Measurements from ENCODE around the gene HEPH.
"Not testable (repeated sequence)": the region's sequence is repeated elsewhere in the genome, so short reads cannot be mapped to it uniquely, and the experiment has no call there.

The HEPH gene, protein sequence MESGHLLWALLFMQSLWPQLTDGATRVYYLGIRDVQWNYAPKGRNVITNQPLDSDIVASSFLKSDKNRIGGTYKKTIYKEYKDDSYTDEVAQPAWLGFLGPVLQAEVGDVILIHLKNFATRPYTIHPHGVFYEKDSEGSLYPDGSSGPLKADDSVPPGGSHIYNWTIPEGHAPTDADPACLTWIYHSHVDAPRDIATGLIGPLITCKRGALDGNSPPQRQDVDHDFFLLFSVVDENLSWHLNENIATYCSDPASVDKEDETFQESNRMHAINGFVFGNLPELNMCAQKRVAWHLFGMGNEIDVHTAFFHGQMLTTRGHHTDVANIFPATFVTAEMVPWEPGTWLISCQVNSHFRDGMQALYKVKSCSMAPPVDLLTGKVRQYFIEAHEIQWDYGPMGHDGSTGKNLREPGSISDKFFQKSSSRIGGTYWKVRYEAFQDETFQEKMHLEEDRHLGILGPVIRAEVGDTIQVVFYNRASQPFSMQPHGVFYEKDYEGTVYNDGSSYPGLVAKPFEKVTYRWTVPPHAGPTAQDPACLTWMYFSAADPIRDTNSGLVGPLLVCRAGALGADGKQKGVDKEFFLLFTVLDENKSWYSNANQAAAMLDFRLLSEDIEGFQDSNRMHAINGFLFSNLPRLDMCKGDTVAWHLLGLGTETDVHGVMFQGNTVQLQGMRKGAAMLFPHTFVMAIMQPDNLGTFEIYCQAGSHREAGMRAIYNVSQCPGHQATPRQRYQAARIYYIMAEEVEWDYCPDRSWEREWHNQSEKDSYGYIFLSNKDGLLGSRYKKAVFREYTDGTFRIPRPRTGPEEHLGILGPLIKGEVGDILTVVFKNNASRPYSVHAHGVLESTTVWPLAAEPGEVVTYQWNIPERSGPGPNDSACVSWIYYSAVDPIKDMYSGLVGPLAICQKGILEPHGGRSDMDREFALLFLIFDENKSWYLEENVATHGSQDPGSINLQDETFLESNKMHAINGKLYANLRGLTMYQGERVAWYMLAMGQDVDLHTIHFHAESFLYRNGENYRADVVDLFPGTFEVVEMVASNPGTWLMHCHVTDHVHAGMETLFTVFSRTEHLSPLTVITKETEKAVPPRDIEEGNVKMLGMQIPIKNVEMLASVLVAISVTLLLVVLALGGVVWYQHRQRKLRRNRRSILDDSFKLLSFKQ

DNA sequence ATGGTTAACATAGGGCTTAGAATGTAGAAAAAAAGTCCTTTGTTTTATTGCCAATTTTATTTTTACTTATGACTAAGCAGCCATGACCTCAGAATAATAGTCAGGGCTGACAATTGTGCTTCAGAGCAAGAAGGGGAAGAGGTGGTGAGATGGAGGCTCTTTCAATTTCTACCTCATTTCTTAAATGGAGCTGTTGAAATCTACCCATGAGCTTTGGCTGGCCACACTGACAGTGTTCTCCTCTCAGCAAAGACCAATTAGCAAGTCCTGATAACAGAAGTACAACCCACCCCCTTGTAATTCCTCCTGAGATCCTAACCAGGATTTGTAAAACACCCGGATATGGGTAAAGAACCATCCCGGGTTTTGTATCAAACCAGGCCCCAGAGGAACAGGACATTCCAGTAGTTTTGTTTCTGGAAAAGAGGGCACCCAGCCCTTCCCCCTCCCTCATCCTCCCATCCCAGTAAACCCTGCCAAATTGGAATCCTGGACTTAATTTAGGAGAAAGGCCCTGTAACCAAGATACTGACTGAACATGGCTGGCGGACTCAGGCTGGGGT lies at the start of gene HEPH:
HEPH (plus strand) TSS at position 399 of the 563 bp plus-strand sequence. CDS start 6,324 bp downstream, outside the sequence.
- DNase-seq (ENCODE audit: low read depth) = peak; percentile 22

DNA sequence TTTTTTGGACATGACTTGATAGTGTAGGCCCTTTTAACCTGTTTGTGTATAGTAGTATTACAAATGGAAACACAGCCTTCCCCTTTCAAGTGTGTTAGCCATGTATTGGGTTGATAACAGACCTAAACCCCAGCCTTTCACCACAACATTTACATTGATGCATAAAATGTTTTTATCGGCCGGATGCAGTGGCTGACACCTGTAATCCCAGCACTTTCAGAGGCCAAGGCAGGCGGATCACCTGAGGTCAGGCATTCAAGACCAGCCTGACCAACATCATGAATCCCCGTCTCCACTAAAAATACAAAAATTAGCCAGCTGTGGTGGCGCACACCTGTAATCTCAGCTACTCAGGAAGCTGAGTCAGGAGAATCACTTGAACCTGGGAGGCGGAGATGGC lies 45.3 kb upstream of the HEPH start:
- not testable (repeated sequence) for DNase-seq (ENCODE audit: low read depth)

DNA sequence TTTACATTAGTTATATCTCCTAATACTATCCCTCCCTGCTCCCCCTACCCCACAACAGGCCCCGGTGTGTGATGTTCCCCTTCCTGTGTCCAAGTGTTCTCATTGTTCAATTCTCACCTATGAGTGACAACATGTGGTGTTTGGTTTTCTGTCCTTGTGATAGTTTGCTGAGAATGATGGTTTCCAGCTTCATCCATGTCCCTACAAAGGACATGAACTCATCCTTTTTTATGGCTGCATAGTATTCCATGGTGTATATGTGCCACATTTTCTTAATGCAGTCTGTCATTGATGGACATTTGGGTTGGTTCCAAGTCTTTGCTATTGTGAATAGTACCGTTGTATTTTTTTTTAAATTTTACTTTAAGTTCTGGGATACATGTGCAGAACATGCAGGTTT lies 42.7 kb upstream of the HEPH start:
- DNase-seq (ENCODE audit: low read depth) = not testable (repeated sequence)

DNA sequence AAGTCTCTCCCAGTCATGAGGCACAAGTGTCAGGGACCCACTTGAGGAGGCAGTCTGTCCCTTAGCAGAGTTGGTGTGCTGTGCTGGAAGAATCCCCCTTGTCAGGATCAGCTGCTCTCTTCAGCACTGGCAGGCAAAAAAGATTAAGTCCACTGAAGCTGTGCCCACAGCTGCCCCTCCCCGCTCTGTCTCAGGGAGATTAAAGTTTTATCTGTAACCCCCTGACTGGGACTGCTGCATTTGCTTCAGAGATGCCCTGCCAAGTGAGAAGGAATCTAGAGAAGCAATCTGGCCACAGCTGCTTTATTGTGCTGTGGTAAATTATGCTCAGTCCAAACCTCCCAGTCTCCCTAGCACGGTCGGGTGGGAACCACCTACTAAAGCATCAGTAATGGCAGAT lies 37.4 kb upstream of the HEPH start:
- DNase-seq (ENCODE audit: low read depth) = no peak

DNA sequence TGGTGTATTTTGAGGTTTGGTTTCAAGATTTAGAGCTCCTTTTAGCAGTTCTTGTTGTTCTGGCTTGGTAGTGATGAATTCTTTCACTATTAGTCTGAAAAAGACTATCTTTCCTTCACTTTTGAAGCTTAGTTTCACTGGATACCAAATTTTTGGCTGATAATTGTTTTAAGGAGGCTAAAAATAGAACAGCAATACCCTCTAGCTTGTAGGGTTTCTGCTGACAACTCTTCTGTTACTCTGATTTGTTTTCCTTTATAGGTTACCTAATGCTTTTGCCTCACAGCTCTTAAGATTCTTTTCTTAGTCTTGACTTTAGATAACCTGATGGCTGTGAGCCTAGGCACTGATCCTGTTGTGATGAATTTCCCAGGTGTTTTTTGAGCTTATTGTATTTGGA lies 33.6 kb upstream of the HEPH start:
- DNase-seq (ENCODE audit: low read depth) = no peak

DNA sequence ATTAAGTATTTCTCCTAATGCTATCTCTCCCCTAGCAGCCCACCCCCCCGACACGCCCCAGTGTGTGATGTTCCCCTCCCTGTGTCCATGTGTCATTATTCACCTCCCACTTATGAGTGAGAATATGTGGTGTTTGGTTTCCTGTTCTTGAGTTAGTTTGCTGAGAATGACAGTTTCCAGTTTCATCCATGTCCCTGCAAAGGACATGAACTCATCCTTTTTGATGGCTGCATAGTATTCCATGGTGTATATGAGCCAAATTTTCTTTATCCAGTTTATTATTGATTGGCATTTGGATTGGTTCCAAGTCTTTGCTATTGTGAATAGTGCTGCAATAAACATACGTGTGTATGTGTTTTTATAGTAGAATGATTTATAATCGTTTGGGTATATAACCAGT lies 28.8 kb upstream of the HEPH start:
- DNase-seq (ENCODE audit: low read depth) = not testable (repeated sequence)

DNA sequence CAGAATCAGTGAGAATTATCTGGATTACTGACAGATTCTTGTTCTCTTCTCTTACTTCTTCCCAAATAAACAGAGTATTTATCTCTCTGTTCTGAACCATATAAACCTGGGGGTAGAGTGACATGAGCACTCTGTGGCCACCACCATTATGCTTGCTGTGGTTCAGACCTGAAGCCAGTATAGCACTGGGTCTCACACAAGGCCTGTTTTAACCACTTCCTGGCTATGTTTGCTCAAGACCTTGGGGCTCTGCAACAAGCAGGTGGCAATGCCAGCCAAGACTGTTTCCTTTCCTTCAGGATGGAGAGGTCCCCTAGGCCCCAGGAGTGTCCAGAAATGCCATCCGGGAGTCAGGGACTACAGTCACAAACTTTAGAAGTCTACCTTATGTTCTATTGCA lies 21.7 kb upstream of the HEPH start:
- no peak for DNase-seq (ENCODE audit: low read depth)

DNA sequence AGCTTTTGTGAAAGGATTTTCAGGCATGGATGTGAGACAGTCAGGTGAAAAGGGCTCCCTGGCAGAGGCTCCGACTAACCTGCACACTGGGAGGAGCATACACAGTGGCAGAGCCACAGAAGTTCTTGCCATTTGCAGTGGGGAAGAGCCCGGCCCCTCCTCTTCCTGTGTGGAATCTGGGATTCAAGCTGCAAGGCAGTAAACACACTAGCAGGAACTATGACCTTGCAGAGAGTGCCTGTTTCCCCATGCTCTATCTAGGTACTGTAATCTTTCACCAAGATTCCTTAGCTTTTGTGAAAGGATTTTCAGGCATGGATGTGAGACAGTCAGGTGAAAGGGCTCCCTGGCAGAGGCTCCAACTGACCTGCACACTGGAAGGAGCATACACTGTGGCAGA lies 19.8 kb upstream of the HEPH start:
- no peak for DNase-seq (ENCODE audit: low read depth)

DNA sequence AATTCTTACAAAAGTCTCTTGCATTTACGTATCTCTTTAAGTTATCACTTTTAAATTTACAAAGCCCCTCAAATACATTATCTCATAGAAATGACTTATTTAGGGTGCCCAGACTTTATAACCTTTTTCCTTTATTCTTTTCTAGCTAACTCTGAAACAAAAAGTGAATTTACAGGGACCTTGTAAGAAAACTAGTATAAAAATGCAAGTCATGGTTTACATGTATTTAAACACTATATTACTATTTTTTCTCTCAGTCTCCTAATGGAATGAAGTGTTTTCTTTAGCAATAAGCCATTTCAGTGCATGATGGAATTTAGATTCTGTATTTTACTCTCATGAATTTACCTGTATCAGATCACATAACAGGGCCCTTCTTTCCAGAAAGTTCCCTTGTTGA lies 14.5 kb upstream of the HEPH start:
- DNase-seq (ENCODE audit: low read depth) = no peak

DNA sequence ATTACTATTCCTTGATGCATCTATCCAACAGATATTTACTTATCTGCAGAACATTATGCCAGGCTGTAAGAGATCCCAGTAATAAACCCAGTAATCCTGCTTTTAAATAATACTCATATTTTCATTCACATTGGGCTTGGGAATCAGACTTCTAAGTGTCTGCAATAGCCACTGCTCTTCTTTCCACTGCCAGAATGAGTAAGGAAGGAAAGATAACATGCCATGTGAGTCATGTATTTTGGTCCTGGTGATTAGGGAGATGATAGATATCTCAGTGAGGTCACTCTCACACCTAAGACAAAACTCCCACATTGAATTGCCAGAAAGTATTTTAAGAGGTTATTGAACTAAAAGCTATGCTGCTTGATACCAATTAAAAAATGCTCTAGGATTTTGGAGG lies 13.9 kb upstream of the HEPH start:
- no peak for DNase-seq (ENCODE audit: low read depth)

DNA sequence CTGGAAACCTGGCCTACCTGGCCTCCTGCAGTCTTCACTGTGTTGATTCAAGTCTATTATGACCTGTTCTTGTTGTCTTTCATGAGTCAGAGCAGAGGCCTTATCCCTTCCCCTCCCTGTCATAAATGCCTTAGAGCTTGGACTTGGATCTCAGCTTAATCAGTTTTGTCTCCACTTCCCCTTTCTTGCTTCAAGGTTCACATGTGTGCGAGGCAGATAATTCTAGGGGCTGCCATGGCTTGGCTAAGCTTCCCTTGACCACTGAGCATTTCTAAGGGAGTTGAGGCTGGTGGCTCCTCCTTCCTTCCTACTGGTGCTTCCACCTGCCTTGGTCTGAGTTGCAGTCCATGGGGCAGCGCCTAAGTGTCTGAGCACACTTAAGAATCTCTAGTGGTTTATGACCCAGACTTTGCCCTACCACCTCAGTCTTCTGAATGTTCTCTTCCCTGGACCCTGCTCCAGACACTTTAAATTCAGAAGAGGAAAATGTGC lies 1.7 kb upstream of the HEPH start:
- no peak for DNase-seq (ENCODE audit: low read depth)

DNA sequence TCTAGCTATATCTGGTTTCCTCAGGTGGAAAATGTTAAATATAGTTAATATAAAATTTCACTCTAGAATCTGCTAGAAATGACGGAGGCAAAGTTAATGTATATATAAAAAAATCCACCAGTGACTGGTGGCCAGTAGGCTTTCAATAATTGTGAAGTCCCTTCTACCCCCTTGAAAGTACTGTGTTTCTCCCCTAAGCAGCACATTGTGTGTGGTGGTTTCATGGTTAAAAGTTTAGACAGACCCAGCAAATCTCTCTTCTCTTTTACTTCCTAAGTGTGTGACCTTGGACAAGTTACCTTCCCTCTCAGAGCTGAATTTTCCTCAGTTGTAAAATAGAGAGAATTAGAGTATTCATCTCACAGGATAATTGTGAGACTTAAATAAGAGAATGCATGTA lies 600 bp upstream of the HEPH start:
- DNase-seq (ENCODE audit: low read depth) = no peak

DNA sequence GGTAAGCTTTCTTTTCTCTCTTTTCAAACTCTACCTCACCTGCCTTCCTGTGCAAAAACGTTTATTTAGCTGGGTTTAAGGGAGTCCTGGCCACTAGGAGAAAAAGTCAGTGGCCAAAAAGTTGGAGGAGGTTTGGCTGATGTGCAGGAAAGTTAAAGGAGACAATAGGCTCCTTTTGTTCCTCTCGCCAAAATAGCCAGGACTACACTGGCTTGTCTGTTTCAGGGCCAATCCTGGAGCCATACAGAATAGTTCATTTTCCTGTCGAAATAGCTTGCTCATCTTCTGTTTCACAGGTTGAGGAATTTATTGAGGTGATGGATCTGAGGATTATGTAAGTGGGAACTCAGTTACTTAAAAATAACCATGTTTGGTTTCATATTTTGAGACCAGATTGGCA lies 423 bp downstream of the HEPH start:
- DNase-seq (ENCODE audit: low read depth) = no peak

DNA sequence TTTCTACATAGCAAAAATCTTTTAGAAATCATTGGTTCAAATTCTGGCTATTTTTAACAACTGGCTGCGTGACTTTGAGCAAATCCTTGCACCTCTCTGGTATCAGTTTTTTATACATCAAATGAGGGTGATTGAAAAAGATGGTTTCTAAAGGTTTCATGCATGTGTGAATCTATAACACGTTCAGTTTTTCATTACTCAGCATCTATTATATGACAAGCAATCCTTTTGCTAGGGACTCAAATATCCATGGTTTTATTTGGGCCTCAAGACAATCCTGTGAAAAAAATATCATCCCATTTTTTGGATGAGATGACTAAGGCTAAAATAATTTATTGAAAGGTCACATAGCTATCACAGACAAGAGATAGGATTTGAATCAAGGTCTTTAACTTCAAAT lies 884 bp downstream of the HEPH start:
- no peak for DNase-seq (ENCODE audit: low read depth)

DNA sequence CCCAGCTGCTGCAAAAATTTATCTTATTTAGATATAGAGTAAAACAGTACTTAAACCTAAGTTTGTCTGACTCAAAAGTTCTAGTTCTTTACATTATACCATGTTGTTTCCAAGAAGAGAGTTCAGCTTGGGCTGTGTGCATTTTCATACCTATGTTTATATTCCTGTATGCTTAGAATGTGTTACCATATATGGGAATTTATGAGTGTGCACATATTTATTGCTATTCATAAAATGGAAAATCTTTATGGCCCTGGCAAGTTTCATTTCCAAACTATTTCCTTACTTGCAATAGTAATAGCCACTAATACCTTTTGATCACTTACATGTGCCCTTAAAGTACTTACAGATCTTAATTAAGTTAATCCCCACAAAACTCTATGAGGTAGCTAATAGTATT lies 2.6 kb downstream of the HEPH start:
- no peak for DNase-seq (ENCODE audit: low read depth)

DNA sequence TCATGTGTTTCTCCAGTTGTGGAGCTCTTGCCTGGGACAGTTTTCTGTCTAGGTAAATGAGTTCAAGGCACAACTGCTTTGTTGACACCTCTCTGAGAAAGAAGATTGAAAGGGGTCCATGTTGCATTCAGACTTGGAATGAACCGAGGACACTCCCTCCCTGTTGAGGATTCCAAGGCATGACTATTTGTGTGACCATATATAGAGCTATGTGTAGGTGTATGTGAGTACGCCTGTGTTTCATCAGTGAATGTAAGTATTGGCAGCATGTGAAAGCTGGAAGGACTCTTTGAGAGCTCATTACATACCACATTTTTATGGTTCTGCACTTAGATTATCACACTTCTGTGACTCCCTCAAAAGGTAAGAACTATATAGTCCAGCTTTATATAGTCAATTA lies 3.4 kb downstream of the HEPH start:
- no peak for DNase-seq (ENCODE audit: low read depth)

DNA sequence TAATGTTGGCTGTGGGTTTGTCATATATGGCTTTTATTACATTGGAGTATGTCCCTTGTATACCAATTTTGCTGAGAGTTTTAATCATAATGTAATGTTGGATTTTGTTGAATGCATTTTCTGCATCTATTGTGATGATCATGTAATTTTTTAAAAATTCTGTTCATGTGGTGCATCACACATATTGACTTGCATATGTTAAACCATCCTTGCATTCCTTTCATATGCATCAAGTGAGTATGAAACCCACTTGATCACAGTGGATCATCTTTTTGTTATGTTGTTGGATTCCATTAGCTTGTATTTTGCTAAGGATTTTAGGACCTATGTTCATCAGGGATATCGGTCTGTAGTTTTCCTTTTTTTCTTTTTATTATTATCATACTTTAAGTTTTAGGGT lies 12.1 kb downstream of the HEPH start:
- no peak for DNase-seq (ENCODE audit: low read depth)

DNA sequence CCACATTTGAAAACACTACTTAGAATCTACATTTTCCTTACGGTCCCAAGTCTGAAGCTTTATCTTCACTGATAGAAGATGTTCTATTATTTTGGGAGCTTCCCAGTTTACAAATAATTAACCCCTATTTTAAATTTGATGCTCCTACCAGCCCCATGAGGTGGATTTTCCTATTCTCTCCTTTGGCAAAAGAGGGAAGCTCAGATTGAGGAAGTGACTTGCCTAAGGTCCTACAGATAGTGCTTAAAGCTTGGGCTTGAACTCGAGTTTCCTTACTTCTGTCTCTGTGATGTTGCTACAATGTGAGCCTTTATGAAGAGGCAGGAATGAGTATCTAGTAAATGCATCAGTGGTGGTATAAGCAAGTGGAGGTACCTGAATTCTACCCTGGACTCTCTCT lies 27.5 kb downstream of the HEPH start:
- DNase-seq (ENCODE audit: low read depth) = no peak

DNA sequence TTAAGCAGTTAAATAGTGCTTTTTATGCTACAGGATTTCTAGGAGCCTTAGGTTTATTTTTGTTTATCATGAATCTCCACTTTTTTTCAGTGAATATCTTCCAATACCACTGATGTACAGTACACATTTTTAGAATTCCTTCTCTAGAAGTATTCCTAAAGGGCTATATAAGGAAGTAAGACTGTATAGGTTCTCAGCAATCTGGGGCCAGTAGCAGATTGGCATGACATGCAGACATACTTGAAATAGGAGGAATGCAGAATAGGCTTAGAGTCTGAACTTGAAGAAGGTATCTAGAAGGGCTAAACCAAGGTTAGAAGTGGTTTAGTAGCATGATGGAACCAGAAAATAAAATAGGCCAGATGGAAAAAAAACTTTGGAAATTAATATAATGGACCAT lies 29.8 kb downstream of the HEPH start:
- no peak for DNase-seq (ENCODE audit: low read depth)

DNA sequence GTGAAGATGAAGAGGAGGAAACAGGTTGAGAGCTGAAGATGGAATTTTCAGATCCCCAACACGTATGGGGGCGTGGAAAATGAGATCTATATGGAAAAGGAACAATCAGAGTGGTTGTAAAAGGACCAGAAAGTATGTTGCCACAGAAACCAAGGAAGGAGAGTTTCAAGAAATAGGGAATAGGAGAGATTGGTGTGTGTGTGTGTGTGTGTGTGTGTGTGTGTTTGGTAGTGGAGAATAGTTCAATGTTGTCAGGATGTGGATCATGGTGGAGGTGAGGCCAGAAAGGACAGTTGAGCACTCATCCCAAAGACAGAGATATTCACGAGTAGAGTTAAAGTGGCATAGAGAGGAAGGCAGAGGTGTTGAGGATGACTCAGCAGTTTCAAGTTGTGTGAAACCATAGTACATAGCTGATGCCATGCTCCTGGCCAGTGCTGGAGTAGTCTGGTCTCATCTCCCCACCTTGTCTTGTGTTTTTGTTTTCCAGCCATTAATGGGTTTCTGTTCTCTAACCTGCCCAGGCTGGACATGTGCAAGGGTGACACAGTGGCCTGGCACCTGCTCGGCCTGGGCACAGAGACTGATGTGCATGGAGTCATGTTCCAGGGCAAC lies 36.1 kb downstream of the HEPH start:
- no peak for DNase-seq (ENCODE audit: low read depth)

DNA sequence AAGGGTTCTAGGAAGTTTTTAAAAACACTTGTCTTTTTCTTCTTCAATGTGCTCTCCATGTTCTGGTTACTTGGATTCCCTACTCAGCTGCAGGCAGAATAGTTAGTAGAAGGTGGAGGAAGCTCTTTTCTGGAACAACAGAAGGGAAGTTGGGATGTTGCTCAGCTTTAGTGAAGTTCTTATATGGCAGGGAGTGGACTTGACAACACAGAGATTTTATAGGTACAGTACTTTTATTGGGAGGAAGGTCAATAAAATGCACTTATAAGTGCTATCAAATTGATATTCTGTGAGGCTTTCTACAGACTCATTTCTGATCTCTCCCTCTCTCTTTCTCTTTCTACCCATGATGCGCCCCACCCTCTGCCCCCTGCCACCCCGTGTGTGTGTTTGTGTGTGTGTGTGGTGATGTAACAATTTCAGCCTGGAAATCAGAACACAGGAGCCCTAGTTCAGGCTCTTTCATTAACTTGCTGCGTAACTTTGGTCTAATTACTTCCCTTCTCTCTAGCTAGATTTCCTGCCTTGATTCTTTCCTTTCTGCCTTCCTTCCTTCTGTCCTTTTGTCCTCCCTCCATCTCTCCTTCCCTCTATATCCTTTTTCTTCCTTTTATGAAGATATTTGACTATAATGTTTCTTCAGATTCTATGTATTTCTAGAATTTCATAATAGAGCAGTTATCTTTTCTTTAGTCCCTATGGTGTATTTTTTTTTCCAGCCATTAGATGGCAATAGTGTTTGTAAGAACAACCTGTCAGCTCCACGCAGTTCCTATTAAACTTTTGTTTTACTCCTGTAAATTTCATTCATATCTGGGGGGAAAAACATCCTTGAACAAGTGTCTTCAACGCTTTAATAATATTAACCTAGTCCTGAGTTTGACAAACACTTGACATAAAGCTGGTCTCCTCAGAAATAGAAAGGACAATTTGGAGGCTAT lies 37.1 kb downstream of the HEPH start:
- DNase-seq (ENCODE audit: low read depth) = peak; percentile 2
